NT2/D1 (cell line): ENCODE data around the gene TBCD.

Experiments
- DNase-seq: peaks from one replicate; pipeline ENCODE4 v3.0.0-alpha.2; 2011; ENCODE audit warnings: low read depth, low spot score
- H3K27me3 ChIP-seq: 2 replicates; pipeline ENCODE4 v1.6.0; 2011; ENCODE audit warnings: mild to moderate bottlenecking; ENCODE audit not compliant: insufficient read length, insufficient read depth
- H3K36me3 ChIP-seq: 2 replicates; pipeline ENCODE4 v1.6.1; 2011; ENCODE audit warnings: mild to moderate bottlenecking, low read length, mixed read lengths; ENCODE audit not compliant: insufficient read depth, insufficient read length
- H3K4me1 ChIP-seq: 2 replicates; pipeline ENCODE4 v1.5.1; 2011; ENCODE audit not compliant: insufficient read depth, insufficient read length
- H3K4me3 ChIP-seq: 2 replicates; pipeline ENCODE4 v1.5.1; 2011; ENCODE audit warnings: low read depth; ENCODE audit not compliant: insufficient read length
- H3K9ac ChIP-seq: 2 replicates; pipeline ENCODE4 v1.6.0; 2011; ENCODE audit warnings: low read depth; ENCODE audit not compliant: insufficient read length
- H3K9me3 ChIP-seq: 2 replicates; pipeline ENCODE4 v1.5.1; 2011; ENCODE audit warnings: mild to moderate bottlenecking, low read length; ENCODE audit not compliant: insufficient read depth
- SUZ12 ChIP-seq: IDR thresholded peaks from 2 replicates; pipeline ENCODE4 v1.6.1; 2011; ENCODE audit not compliant: insufficient read length, insufficient read depth; ENCODE audit errors: extremely low read depth
- YY1 ChIP-seq: IDR thresholded peaks from 2 replicates; pipeline ENCODE4 v1.6.1; 2011; ENCODE audit not compliant: insufficient read length, insufficient read depth
- ZNF274 ChIP-seq: IDR thresholded peaks from 2 replicates; pipeline ENCODE4 v1.6.1; 2011; ENCODE audit warnings: mild to moderate bottlenecking, low read depth, low read length

TBCD gene

GRCh38 chr17:82799591-82799990, 47.7 kb downstream of the TBCD start:
- H3K9ac ChIP-seq, result no peak overlapping the region
- H3K36me3 ChIP-seq, result peaks cover 44% of the 10 kb centered on the region
- H3K4me1 ChIP-seq, result peaks cover 4% of the 10 kb centered on the region
- no peaks in the 10 kb centered on the region for H3K27me3 ChIP-seq
- DNase-seq, result no peak
- H3K4me3 ChIP-seq, result no peak overlapping the region
- TF ChIP-seq ZNF274, result no peak
- no peak for TF ChIP-seq SUZ12
- TF ChIP-seq YY1, result no peak
- no peaks in the 10 kb centered on the region; the same call in 1 of the 2 replicates for H3K9me3 ChIP-seq

GRCh38 chr17:82800885-82801284, 49.0 kb downstream of the TBCD start:
- H3K9ac ChIP-seq, result no peak overlapping the region
- H3K4me1 ChIP-seq, result peaks cover 5% of the 10 kb centered on the region
- H3K27me3 ChIP-seq, result no peaks in the 10 kb centered on the region
- no peaks in the 10 kb centered on the region; the same call in 1 of the 2 replicates for H3K9me3 ChIP-seq
- TF ChIP-seq ZNF274 (no peak), SUZ12 (no peak), YY1 (no peak)
- no peak overlapping the region for H3K4me3 ChIP-seq
- H3K36me3 ChIP-seq, result peaks cover 39% of the 10 kb centered on the region
- no peak for DNase-seq

GRCh38 chr17:82801377-82801970, 49.6 kb downstream of the TBCD start:
- TF ChIP-seq SUZ12 (no peak), YY1 (no peak), ZNF274 (no peak)
- no peak overlapping the region for H3K9ac ChIP-seq
- peaks cover 6% of the 10 kb centered on the region for H3K4me1 ChIP-seq
- no peak overlapping the region for H3K4me3 ChIP-seq
- H3K9me3 ChIP-seq, result no peaks in the 10 kb centered on the region; the same call in 1 of the 2 replicates
- DNase-seq, result no peak
- H3K36me3 ChIP-seq, result peaks cover 42% of the 10 kb centered on the region
- no peaks in the 10 kb centered on the region for H3K27me3 ChIP-seq

GRCh38 chr17:82802075-82802780, 50.4 kb downstream of the TBCD start:
- no peak overlapping the region for H3K9ac ChIP-seq

DNA sequence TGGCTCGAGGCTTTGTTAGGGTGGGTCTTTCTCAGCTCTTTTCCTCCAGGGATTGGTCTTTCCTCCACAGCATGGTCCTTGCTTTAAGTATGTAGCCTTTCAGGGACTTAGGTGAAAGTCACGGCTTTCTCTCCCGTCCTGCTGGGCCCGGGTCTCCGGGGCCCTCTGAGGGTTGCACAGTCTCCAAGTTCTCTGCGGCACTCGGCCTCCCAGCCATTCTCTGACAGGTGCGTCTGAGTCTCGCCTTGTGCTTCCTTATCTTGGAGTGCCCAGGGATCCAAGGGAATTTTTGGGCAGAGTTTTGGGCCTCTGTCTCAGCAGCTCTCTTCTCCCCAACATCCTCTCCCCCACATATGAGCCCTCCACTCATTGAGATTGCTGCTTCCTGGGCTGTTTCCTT, 51.3 kb downstream of the TBCD start:
- TF ChIP-seq ZNF274 (no peak), SUZ12 (no peak)
- Histone ChIP-seq H3K9ac (no peak overlapping the region), H3K9me3 (no peaks in the 10 kb centered on the region; the same call in 1 of the 2 replicates), H3K4me3 (no peak overlapping the region), H3K27me3 (no peaks in the 10 kb centered on the region), H3K4me1 (peaks cover 6% of the 10 kb centered on the region), H3K36me3 (peaks cover 57% of the 10 kb centered on the region)
- DNase-seq, result no peak

More at GRCh38 chr17:82802075-82802780, 50.4 kb downstream of the TBCD start:
- H3K9me3 ChIP-seq, result no peaks in the 10 kb centered on the region; the same call in 1 of the 2 replicates
- H3K36me3 ChIP-seq, result peaks cover 47% of the 10 kb centered on the region
- no peak for DNase-seq
- no peaks in the 10 kb centered on the region for H3K27me3 ChIP-seq
- peaks cover 6% of the 10 kb centered on the region for H3K4me1 ChIP-seq
- H3K4me3 ChIP-seq, result no peak overlapping the region
- TF ChIP-seq ZNF274, result no peak
- TF ChIP-seq SUZ12, result no peak
- TF ChIP-seq YY1, result no peak

DNA sequence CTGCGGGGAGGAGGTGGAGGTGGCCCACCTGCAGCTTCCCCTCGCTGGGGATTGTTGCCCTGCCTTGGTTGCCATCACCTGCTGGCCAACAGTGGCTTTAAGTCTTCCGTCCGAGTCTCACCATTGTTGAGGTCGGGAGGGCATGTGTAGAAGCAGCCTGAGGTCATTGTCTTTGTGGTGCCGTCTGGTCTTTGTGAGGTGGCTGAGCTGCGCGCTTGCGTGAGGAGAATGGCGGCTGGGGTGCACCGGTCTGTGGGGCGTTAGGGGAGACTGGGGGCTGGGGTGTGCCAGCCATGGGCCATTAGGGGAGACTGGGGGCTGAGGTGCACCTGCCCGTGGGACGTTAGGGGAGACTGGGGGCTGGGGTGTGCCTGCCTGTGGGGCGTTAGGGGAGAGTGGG, 51.7 kb downstream of the TBCD start:
- no peak overlapping the region for H3K4me3 ChIP-seq
- TF ChIP-seq SUZ12 (no peak), ZNF274 (no peak), YY1 (no peak)
- H3K36me3 ChIP-seq, result peaks cover 55% of the 10 kb centered on the region

DNA sequence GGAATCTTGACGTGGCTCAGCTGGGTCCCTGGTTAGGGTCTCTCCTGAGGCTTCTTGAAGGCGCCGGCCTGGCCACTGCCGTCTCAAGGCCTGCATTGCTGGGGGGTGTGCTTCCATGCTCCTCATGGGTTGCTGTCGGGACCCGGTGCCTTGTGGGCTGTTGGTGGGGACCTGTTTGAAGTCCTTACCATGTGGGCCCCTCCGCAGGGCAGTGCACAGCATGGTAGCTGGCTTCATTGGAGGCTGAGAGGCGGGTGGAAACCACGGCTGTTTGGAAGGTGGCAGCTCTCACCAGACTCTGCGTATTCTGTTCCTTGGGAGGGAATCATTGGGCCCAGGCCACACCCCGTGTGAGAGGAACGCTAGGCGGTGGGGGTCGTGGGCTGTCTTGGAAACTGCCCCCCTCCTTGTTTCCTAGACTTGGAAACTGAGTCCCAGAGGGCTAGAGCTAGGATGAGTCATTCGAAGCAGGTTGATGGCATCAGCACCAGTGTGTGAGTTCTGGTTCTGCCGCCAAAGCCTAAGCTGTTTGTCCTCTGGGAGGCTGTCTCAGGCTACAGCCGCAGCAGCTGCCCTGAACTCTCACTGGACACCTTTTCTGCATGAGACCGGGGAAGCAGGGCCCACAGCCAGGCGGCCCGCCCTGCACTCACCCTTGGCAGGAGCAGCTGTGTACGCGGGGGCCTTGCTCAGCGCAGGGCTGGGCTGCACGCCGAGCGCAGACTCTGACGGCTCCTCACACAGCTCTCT, 52.8 kb downstream of the TBCD start:
- peaks cover 58% of the 10 kb centered on the region for H3K36me3 ChIP-seq

More for the DNA sequence above, 51.7 kb downstream of the TBCD start:
- DNase-seq, result no peak
- H3K9me3 ChIP-seq, result no peaks in the 10 kb centered on the region; the same call in 1 of the 2 replicates
- H3K4me1 ChIP-seq, result peaks cover 6% of the 10 kb centered on the region
- H3K9ac ChIP-seq, result no peak overlapping the region
- no peaks in the 10 kb centered on the region for H3K27me3 ChIP-seq

More for the DNA sequence above, 52.8 kb downstream of the TBCD start:
- Histone ChIP-seq H3K27me3 (no peaks in the 10 kb centered on the region), H3K9me3 (no peaks in the 10 kb centered on the region; the same call in 1 of the 2 replicates), H3K9ac (no peak overlapping the region), H3K4me1 (peaks cover 6% of the 10 kb centered on the region), H3K4me3 (no peak overlapping the region)
- TF ChIP-seq SUZ12, result no peak
- TF ChIP-seq ZNF274, result no peak
- TF ChIP-seq YY1, result no peak
- no peak for DNase-seq
